IPS DF 6.9 (cell line): ENCODE data around the gene TRAF2.
"Not testable (repeated sequence)": the region's sequence is repeated elsewhere in the genome, so short reads cannot be mapped to it uniquely, and the experiment has no call there.

Experiments
- DNase-seq: peaks from one replicate; pipeline ENCODE4 v3.0.0-alpha.2; 2013; ENCODE audit warnings: low read depth, low spot score
- H3K27ac ChIP-seq: one replicate; pipeline ENCODE4 v1.5.1; 2013; ENCODE audit warnings: low read length, control low read depth
- H3K27me3 ChIP-seq: 2 replicates; pipeline ENCODE4 v1.6.1; 2013; ENCODE audit warnings: mild to moderate bottlenecking, low read length; ENCODE audit not compliant: control insufficient read depth, insufficient read depth
- H3K36me3 ChIP-seq: 2 replicates; pipeline ENCODE4 v1.6.1; 2013; ENCODE audit warnings: low read length; ENCODE audit not compliant: control insufficient read depth, insufficient read depth
- H3K4me1 ChIP-seq: 2 replicates; pipeline ENCODE4 v1.6.1; 2013; ENCODE audit warnings: low read length; ENCODE audit not compliant: control insufficient read depth, insufficient read depth
- H3K4me3 ChIP-seq: 2 replicates; pipeline ENCODE4 v1.5.1; 2013; ENCODE audit warnings: mild to moderate bottlenecking, low read length
- H3K9me3 ChIP-seq: 2 replicates; pipeline ENCODE4 v1.6.1; 2013; ENCODE audit warnings: low read length, inconsistent platforms; ENCODE audit not compliant: control insufficient read depth, insufficient read depth
- WGBS: extraction: QIAGEN DNeasy Blood & Tissue Kit; methylation state at CpG from one replicate; pipeline ENCODE4 v1.1.7; 2013; ENCODE audit warnings: mixed read lengths, missing lambda C conversion rate; ENCODE audit not compliant: insufficient read length, insufficient coverage; 5-methylcytosine and 5-hydroxymethylcytosine counted together

The TRAF2 gene

GRCh38 chr9:136860529-136860928 lies 25.8 kb upstream of the TRAF2 start:
- Histone ChIP-seq H3K4me3 (no peak overlapping the region), H3K9me3 (no peaks in the 10 kb centered on the region), H3K4me1 (peaks cover 2% of the 10 kb centered on the region; the same call in 1 of the 2 replicates), H3K27ac (no peak overlapping the region), H3K27me3 (no peaks in the 10 kb centered on the region), H3K36me3 (peaks cover 31% of the 10 kb centered on the region)
- DNase-seq, result no peak
- no CpG with 5 or more reads among the region's 9 CpGs for WGBS

GRCh38 chr9:136860933-136861873 lies 25.1 kb upstream of the TRAF2 start:
- no peak overlapping the region for H3K27ac ChIP-seq
- no peak overlapping the region for H3K4me3 ChIP-seq
- no peak for DNase-seq
- H3K4me1 ChIP-seq, result peaks cover 2% of the 10 kb centered on the region; the same call in 1 of the 2 replicates
- no CpG with 5 or more reads among the region's 22 CpGs for WGBS
- no peaks in the 10 kb centered on the region for H3K9me3 ChIP-seq
- no peaks in the 10 kb centered on the region for H3K27me3 ChIP-seq
- peaks cover 31% of the 10 kb centered on the region for H3K36me3 ChIP-seq

- no CpG with 5 or more reads among the region's 26 CpGs for WGBS
- no peaks in the 10 kb centered on the region for H3K9me3 ChIP-seq
- H3K4me1 ChIP-seq, result peaks cover 2% of the 10 kb centered on the region; the same call in 1 of the 2 replicates
- no peak for DNase-seq
- H3K27me3 ChIP-seq, result no peaks in the 10 kb centered on the region
- no peak overlapping the region for H3K27ac ChIP-seq
- H3K4me3 ChIP-seq, result no peak overlapping the region
- peaks cover 31% of the 10 kb centered on the region for H3K36me3 ChIP-seq
These were observed 24.4 kb upstream of the TRAF2 start for GRCh38 chr9:136861874-136862457.

GRCh38 chr9:136862849-136863622 lies 23.3 kb upstream of the TRAF2 start:
- H3K9me3 ChIP-seq, result no peaks in the 10 kb centered on the region
- DNase-seq, result no peak
- H3K27ac ChIP-seq, result no peak overlapping the region
- H3K27me3 ChIP-seq, result no peaks in the 10 kb centered on the region
- WGBS, result no CpG with 5 or more reads among the region's 31 CpGs
- H3K36me3 ChIP-seq, result peaks cover 31% of the 10 kb centered on the region
- H3K4me1 ChIP-seq, result peaks cover 2% of the 10 kb centered on the region; the same call in 1 of the 2 replicates
- H3K4me3 ChIP-seq, result no peak overlapping the region

GRCh38 chr9:136863623-136864273 lies 22.6 kb upstream of the TRAF2 start:
- Histone ChIP-seq H3K9me3 (no peaks in the 10 kb centered on the region), H3K36me3 (peaks cover 31% of the 10 kb centered on the region), H3K27me3 (no peaks in the 10 kb centered on the region), H3K4me1 (peaks cover 2% of the 10 kb centered on the region; the same call in 1 of the 2 replicates), H3K4me3 (no peak overlapping the region), H3K27ac (no peak overlapping the region)
- DNase-seq, result no peak
- WGBS, result no CpG with 5 or more reads among the region's 12 CpGs

GRCh38 chr9:136865041-136865767 lies 21.1 kb upstream of the TRAF2 start:
- peaks cover 31% of the 10 kb centered on the region for H3K36me3 ChIP-seq
- H3K4me3 ChIP-seq, result peak overlapping the region; percentile 74; the same call in 1 of the 2 replicates
- no peak overlapping the region for H3K27ac ChIP-seq
- no peaks in the 10 kb centered on the region for H3K27me3 ChIP-seq
- H3K9me3 ChIP-seq, result no peaks in the 10 kb centered on the region
- H3K4me1 ChIP-seq, result peaks cover 2% of the 10 kb centered on the region
- no peak for DNase-seq
- no CpG with 5 or more reads among the region's 11 CpGs for WGBS

- Histone ChIP-seq H3K27me3 (no peaks in the 10 kb centered on the region), H3K4me1 (peaks cover 2% of the 10 kb centered on the region), H3K9me3 (peaks cover 3% of the 10 kb centered on the region; the same call in 1 of the 2 replicates), H3K4me3 (peak overlapping the region; percentile 74), H3K27ac (no peak overlapping the region), H3K36me3 (peaks cover 31% of the 10 kb centered on the region)
- no CpG with 5 or more reads among the region's 20 CpGs for WGBS
- no peak for DNase-seq
These were observed 20.6 kb upstream of the TRAF2 start for GRCh38 chr9:136865768-136866103.

- Histone ChIP-seq H3K36me3 (peaks cover 20% of the 10 kb centered on the region), H3K4me3 (peak overlapping the region; percentile 74; the same call in 1 of the 2 replicates)
- DNase-seq, H3K4me1 ChIP-seq, H3K27ac ChIP-seq, H3K9me3 ChIP-seq, H3K27me3 ChIP-seq: not testable (repeated sequence)
- no CpG with 5 or more reads among the region's 29 CpGs for WGBS
These were observed 19.4 kb upstream of the TRAF2 start for GRCh38 chr9:136866898-136867421.

GRCh38 chr9:136867480-136867879 lies 18.8 kb upstream of the TRAF2 start:
- no peak for DNase-seq
- H3K27me3 ChIP-seq, result no peaks in the 10 kb centered on the region
- H3K4me3 ChIP-seq, result no peak overlapping the region
- H3K4me1 ChIP-seq, result peaks cover 2% of the 10 kb centered on the region
- peaks cover 15% of the 10 kb centered on the region for H3K36me3 ChIP-seq
- H3K27ac ChIP-seq, result no peak overlapping the region
- peaks cover 3% of the 10 kb centered on the region for H3K9me3 ChIP-seq
- WGBS, result no CpG with 5 or more reads among the region's 18 CpGs
